ENCODE data around the gene VPS50. TPM values are rescaled to one million over a fixed set of nuclear protein-coding genes. Genes with fewer than 3 reads are reported as not detected.

The VPS50 gene
- total RNA-seq, 1 experiment from 2014 or later, result 13.6 TPM

- no peaks in the 10 kb centered on the region for H3K79me2 ChIP-seq (ENCODE audit: insufficient read depth, low read length)
- no peak overlapping the region for H2BK20ac ChIP-seq (ENCODE audit: low read depth, low read length, poor library complexity, severe bottlenecking)
- no peaks in the 10 kb centered on the region for H3K4me1 Mint-ChIP-seq
- no peaks in the 10 kb centered on the region for H3K27me3 ChIP-seq (ENCODE audit: insufficient read depth, low read length)
- H3T11ph ChIP-seq (ENCODE audit: low read length), result no peak overlapping the region
- no peak overlapping the region for H3K4me3 Mint-ChIP-seq
- no peak overlapping the region for H4K8ac ChIP-seq (replicated peaks; ENCODE audit: insufficient read length, low read depth, low read length)
- no peaks in the 10 kb centered on the region for H3K9me3 ChIP-seq (ENCODE audit: control insufficient read depth, low read depth, low read length)
- H3K9me3 Mint-ChIP-seq, result no peaks in the 10 kb centered on the region
- H2AFZ ChIP-seq (ENCODE audit: low read length), result no peak overlapping the region
- H3K4me2 ChIP-seq (ENCODE audit: insufficient read depth, insufficient read length, low read length), result no peak overlapping the region
- H2BK12ac ChIP-seq (ENCODE audit: insufficient read length, low read depth, low read length), result no peak overlapping the region
- H3K36me3 Mint-ChIP-seq (ENCODE audit: insufficient read depth in 1 of 3, low read depth in 3 of 3), result no peaks in the 10 kb centered on the region
- no peak overlapping the region for H3K9ac ChIP-seq (ENCODE audit: extremely low read depth, insufficient read length, low read length)
- no peaks in the 10 kb centered on the region for H3K4me1 ChIP-seq (ENCODE audit: insufficient read depth, low read length)
- no peak for DNase-seq
- no CpG with 5 or more reads among the region's 4 CpGs for WGBS (ENCODE audit: extremely low coverage, insufficient read length, low lambda C conversion rate)
- H3K23me2 ChIP-seq (ENCODE audit: insufficient read length, low read depth, low read length, poor library complexity, severe bottlenecking), result no peaks in the 10 kb centered on the region
- no peak overlapping the region for H3K56ac ChIP-seq (ENCODE audit: insufficient read length, low read depth, low read length)
- no peak overlapping the region for H2BK15ac ChIP-seq (ENCODE audit: low read depth, low read length)
- H3K27ac ChIP-seq (ENCODE audit: insufficient read length, low read depth, low read length), result no peak overlapping the region
- H3K14ac ChIP-seq (ENCODE audit: insufficient read depth, low read length), result no peak overlapping the region
- no peak overlapping the region for H4K5ac ChIP-seq (ENCODE audit: insufficient read length, low read depth, low read length)
- no peak overlapping the region for H2BK5ac ChIP-seq (ENCODE audit: insufficient read length, low read length)
- H3K27ac Mint-ChIP-seq, result no peak overlapping the region
- no peak overlapping the region for H3K18ac ChIP-seq (ENCODE audit: insufficient read length, low read depth, low read length)
- no peaks in the 10 kb centered on the region for H4K20me1 ChIP-seq (ENCODE audit: control insufficient read depth, insufficient read depth, insufficient read length)
- no peak overlapping the region for H3K23ac ChIP-seq (ENCODE audit: insufficient read length, low read depth, low read length)
- no peak overlapping the region for H4K91ac ChIP-seq (ENCODE audit: insufficient read length, low read depth, low read length)
- no peak overlapping the region for H3K4ac ChIP-seq (ENCODE audit: low read depth, low read length)
- H3K79me1 ChIP-seq (ENCODE audit: insufficient read depth, low read depth, low read length, poor library complexity, severe bottlenecking), result peaks cover 3% of the 10 kb centered on the region
- no peak overlapping the region for H2BK120ac ChIP-seq (ENCODE audit: low read depth, low read length, poor library complexity, severe bottlenecking)
- no peak overlapping the region for H2AK5ac ChIP-seq (ENCODE audit: insufficient read length, low read length)
- H3K27me3 Mint-ChIP-seq (ENCODE audit: low read depth), result no peaks in the 10 kb centered on the region
- no peak for TF ChIP-seq CTCF (conservative IDR thresholded peaks at IDR 0.05)
Observed at GRCh38 chr7:93238131-93238530, 6.0 kb downstream of the VPS50 start.
